LNCaP clone FGC (cell line): ENCODE results near the gene TMA7B.
"Not testable (repeated sequence)": the region's sequence is repeated elsewhere in the genome, so short reads cannot be mapped to it uniquely, and the experiment has no call there.

Source experiments
- DNase-seq: peaks from one replicate; pipeline ENCODE4 v3.0.0-alpha.2; 2011; ENCODE audit warnings: low read depth
- H3K4me3 ChIP-seq: 2 replicates; pipeline ENCODE4 v1.5.1; 2011; ENCODE audit warnings: mild to moderate bottlenecking, low read depth, low read length, control low read depth
- TF ChIP-seq, protein P1 (sequence below): IDR thresholded peaks from 2 replicates; pipeline ENCODE4 v1.5.1; 2012; ENCODE audit warnings: mild to moderate bottlenecking; ENCODE audit not compliant: control insufficient read depth, insufficient read depth; ENCODE audit errors: extremely low read depth

Gene TMA7B

DNA sequence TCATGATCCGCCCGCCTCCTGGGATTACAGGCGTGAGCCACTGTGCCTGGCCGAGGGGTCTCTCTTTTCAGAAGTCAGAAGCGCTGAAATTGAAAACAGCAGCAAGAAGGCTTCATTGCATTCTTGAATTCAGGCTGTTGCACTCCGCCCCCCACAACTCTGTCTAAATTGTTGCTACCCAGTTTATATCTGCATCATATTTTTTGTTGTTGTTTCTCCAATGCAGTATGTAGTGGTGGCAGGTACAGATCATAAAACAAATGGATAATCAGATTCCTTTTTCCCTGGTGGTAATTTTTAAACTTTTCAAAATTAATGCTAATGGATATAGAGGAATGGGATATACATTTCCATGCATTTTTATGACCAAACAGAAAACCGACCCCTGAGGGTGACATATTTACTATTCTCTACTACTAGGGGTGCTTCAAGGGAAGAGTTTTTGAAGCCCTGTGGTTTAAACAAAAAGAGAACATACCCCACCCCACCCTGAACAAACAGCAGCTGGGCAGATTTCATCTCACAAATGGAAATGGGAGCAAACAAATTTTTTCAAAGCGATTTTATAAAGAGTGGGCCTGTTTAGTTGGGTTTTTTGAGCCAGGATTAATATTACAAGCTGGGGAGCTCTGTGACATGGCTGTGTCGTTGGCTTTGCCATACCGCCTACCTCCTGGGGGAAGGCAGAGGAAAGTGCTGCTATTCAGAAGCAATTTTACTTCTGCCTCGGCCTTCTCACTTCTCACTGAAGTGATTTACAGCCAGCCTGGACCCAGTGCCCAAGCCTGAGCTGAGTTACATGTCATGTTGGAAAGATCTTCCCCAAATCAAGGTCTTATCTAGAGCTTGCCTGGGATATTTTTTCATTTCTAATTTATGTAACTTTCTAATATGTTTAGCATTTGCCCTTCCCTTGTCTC lies 16.0 kb upstream of the TMA7B start:
- no peak overlapping the region for H3K4me3 ChIP-seq
- TF ChIP-seq, protein P1, sequence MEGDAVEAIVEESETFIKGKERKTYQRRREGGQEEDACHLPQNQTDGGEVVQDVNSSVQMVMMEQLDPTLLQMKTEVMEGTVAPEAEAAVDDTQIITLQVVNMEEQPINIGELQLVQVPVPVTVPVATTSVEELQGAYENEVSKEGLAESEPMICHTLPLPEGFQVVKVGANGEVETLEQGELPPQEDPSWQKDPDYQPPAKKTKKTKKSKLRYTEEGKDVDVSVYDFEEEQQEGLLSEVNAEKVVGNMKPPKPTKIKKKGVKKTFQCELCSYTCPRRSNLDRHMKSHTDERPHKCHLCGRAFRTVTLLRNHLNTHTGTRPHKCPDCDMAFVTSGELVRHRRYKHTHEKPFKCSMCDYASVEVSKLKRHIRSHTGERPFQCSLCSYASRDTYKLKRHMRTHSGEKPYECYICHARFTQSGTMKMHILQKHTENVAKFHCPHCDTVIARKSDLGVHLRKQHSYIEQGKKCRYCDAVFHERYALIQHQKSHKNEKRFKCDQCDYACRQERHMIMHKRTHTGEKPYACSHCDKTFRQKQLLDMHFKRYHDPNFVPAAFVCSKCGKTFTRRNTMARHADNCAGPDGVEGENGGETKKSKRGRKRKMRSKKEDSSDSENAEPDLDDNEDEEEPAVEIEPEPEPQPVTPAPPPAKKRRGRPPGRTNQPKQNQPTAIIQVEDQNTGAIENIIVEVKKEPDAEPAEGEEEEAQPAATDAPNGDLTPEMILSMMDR: no peak
- no peak for DNase-seq

DNA sequence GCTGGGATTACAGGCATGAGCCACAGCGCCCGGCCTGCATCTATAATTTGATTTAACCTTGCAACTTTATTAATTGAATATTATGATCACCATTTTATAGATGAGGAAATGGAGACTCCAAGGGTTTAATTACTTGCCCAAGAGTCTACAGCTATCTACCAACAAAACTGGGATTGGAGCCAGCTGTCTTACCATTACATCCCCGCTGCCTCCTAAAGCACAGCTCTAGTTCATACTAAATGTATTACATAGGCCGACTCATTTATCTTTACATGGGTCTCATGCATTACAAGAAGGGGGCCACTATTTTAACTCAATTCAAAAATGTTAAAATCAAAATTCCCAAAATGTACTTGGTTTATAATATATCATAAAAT lies 14.1 kb upstream of the TMA7B start:
- DNase-seq: no peak
- TF ChIP-seq, protein P1: no peak
- H3K4me3 ChIP-seq: no peak overlapping the region

DNA sequence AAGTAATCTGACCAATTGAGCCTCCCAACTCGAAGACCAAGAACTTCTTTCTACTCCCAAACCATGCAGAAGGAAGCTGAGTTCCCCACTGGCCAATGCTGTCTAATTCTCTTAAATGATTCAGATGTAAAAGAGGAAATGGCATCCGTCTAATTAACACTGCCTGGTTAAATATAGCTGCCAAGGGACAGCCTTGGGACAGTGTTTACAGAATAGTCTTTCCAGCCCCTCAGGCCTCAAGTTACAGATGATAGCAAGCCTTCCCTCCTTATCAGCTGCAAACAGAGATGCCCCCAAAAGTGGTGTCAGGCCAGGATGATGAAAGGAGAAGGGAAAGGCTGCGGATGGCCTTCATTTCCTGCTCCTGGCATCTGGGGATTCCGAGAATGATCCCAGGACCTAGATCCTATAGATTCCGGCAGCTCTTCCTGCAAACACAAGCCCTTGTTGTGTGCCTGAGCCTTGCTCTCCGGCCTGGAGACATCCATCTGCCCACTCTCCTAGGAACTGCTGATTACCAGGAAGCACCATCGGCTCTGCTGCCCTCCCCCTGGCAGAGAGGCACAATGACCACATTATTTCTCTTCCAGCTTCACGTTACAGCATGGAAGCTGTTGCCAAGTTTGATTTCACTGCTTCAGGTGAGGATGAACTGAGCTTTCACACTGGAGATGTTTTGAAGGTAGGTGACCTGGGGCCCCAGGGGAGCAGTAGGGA lies 13.5 kb upstream of the TMA7B start:
- TF ChIP-seq, protein P1: no peak
- no peak for DNase-seq
- no peak overlapping the region for H3K4me3 ChIP-seq

DNA sequence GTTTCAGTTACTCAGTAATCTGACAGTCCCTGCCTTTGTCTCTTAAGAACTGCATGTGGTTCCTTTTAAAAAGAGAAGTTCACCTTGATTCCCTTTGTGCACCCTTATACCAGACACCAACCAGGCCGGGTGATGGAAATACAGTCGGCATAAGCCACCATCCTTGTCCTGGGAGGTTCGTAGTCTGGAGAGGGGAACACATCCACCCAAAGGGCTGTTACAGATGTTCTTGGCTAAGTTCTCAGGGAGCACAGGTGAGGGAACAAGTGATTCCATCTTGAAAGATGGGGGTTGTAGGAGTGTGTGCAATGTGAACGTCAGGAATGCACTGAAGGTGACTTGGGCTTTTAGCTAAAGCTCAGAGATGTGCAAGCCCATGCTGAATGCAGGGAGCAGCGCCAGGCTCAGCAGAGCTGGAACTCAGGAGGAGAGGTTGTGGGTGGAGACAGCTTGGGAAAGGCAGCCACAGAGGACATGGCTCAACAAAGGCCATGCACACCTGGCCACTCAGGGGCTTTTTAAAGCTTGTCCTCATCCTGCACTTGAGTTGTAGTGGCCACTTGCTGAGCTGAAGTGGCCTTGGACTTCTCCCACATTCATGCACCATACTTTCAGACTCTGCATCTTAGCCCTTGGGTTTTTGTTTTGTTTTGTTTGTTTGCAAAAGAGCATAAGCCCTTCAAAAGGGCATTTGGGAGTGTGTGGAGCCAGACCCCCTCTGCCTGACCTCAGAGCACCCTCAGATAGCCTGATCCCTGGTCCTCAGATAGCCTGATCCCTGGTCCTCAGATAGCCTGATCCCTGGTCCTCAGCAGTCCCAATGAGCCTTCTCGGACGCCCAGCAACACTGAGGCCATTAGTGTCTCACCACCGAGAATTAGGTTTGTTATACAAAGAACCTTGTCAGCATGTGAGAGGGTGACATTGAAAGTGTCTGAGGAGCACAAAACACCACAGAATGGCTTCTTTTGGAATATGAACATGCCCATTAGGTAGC lies 12.7 kb upstream of the TMA7B start:
- TF ChIP-seq, protein P1: no peak
- no peak for DNase-seq
- no peak overlapping the region for H3K4me3 ChIP-seq

DNA sequence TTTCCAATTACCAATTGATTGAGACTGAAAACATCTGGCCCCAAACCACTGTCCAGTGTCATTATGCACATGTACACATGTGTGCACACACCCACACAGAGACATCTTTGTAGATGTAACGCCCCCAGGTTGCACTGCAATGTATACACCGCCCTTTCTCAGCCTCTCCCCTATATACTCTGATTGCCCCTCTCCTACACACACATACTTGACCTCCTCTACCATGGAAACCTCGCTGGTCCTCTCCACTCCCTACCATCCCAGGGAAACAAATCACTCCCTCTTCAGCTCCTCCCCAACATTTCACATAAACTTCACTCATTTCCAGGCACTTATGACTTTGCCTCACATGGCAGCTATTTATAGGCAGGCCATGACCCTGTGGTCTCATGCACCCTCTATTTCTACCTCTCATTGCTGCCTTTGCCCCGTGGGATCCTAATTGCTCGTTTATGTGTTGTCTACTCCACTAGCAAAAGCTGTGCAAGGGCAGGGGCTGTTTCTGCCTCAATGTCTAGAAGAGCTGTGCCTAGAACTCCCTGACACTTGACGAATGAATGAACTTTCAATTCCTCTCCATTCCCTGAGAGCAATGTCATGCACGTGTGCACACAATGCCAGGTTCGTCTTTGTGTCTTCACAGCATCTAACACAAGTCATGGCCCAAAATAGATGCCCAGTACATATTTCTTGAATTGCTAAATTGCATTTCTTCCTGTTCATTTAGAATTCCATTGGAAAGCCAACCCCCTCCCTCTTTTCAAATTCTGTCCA lies 10.0 kb upstream of the TMA7B start:
- DNase-seq: no peak

DNA sequence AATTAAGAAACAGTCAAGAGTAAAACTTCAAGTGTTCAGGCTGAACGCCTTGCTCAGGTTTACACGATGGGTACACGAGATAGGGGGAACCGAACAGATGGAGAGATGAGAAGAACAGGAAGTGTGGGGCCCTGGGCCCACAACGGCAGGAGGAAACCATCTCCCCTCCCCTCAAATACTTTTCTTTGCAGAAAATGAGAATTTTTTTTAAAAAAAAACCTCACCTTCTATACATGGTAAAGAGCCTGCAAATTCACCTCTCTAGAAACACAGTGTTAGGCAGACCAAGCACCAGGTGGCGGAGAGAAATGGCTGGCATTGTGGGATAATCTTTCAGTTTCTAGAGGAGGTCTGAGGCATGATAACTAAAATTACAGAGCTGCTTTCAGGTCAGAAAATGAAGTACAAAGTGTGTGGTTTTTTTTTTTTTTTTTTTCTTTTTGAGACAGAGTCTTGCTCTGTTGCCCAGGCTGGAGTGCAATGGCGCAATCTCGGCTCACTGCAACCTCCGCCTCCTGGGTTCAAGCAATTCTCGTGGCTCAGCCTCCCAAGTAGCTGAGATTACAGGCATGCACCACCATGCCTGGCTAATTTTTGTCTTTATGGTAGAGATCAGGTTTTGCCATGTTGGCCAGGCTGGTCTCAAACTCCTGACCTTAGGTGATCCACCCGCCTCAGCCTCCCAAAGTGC lies 8.4 kb upstream of the TMA7B start:
- DNase-seq, H3K4me3 ChIP-seq: not testable (repeated sequence)

More for the DNA sequence above, 10.0 kb upstream of the TMA7B start:
- TF ChIP-seq, protein P1: no peak
- no peak overlapping the region for H3K4me3 ChIP-seq
